Lower lobe of right lung (tissue), 2 donors: ENCODE results near the gene BBOX1. TPM values are rescaled to one million over a fixed set of nuclear protein-coding genes. Genes with fewer than 3 reads are reported as not detected.

Experiments
- ATAC-seq, 2 donors: fragments of 200-7000 bp; cut with Tn5 transposase; one replicate each; pipeline ENCODE4 v1.9.1; 2020 to 2022; ENCODE audit warnings: mild to moderate bottlenecking in 2 of 2, moderate library complexity in 2 of 2
- DNase-seq: peaks from one replicate; pipeline ENCODE4 v3.0.0-alpha.2; 2020
- H3K27ac ChIP-seq: fragments of 200-600 bp; one replicate; pipeline ENCODE4 v1.8.0; 2022
- H3K27me3 ChIP-seq: fragments of 200-600 bp; one replicate; pipeline ENCODE4 v1.8.0; 2022; ENCODE audit warnings: low read depth
- H3K36me3 ChIP-seq: fragments of 200-600 bp; one replicate; pipeline ENCODE4 v1.8.0; 2022; ENCODE audit warnings: mild to moderate bottlenecking
- H3K4me1 ChIP-seq: fragments of 200-600 bp; one replicate; pipeline ENCODE4 v1.8.0; 2022
- H3K4me3 ChIP-seq: fragments of 200-600 bp; one replicate; pipeline ENCODE4 v1.8.0; 2022; ENCODE audit warnings: mild to moderate bottlenecking
- H3K9me3 ChIP-seq: fragments of 200-600 bp; one replicate; pipeline ENCODE4 v1.8.0; 2022
- intact Hi-C: fragments of 100-400 bp; cut with DNase I; formaldehyde crosslinking; loops from one replicate; pipeline ENCODE4 v1.11.0; 2022
- total RNA-seq: library from RNA; stranded (reverse); fragmentation: NEBNext Ultra II Directional; extraction: Animal tissue kit (Norgen Biotek cat#: 25700); gene quantifications from one replicate; pipeline ENCODE4 v1.2.1, GENCODE V29; 2021
- TF ChIP-seq, protein P1 (sequence below): fragments of 200-600 bp; IDR thresholded peaks from one replicate; pipeline ENCODE4 v1.8.0; 2022; ENCODE audit warnings: antibody characterized with exemption, mild to moderate bottlenecking
- donor health status: DM: no; HTN: yes; CAD: no; lungs with severe emphysema.

The BBOX1 gene
- total RNA-seq, 1 donor from 2014 or later, result 0.38 TPM

- DNase-seq (no peak), ATAC-seq (no peak)
- intact Hi-C loops, result no loop called here
- H3K4me3 ChIP-seq, result no peak overlapping the region
- H3K36me3 ChIP-seq, result no peaks in the 10 kb centered on the region
- H3K9me3 ChIP-seq, result no peaks in the 10 kb centered on the region
- no peaks in the 10 kb centered on the region for H3K27me3 ChIP-seq
- TF ChIP-seq, protein P1, sequence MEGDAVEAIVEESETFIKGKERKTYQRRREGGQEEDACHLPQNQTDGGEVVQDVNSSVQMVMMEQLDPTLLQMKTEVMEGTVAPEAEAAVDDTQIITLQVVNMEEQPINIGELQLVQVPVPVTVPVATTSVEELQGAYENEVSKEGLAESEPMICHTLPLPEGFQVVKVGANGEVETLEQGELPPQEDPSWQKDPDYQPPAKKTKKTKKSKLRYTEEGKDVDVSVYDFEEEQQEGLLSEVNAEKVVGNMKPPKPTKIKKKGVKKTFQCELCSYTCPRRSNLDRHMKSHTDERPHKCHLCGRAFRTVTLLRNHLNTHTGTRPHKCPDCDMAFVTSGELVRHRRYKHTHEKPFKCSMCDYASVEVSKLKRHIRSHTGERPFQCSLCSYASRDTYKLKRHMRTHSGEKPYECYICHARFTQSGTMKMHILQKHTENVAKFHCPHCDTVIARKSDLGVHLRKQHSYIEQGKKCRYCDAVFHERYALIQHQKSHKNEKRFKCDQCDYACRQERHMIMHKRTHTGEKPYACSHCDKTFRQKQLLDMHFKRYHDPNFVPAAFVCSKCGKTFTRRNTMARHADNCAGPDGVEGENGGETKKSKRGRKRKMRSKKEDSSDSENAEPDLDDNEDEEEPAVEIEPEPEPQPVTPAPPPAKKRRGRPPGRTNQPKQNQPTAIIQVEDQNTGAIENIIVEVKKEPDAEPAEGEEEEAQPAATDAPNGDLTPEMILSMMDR, result no peak
- peaks cover 5% of the 10 kb centered on the region for H3K4me1 ChIP-seq
- no peak overlapping the region for H3K27ac ChIP-seq
Observed at GRCh38 chr11:27008811-27009535, 31.6 kb upstream of the BBOX1 start.

DNA sequence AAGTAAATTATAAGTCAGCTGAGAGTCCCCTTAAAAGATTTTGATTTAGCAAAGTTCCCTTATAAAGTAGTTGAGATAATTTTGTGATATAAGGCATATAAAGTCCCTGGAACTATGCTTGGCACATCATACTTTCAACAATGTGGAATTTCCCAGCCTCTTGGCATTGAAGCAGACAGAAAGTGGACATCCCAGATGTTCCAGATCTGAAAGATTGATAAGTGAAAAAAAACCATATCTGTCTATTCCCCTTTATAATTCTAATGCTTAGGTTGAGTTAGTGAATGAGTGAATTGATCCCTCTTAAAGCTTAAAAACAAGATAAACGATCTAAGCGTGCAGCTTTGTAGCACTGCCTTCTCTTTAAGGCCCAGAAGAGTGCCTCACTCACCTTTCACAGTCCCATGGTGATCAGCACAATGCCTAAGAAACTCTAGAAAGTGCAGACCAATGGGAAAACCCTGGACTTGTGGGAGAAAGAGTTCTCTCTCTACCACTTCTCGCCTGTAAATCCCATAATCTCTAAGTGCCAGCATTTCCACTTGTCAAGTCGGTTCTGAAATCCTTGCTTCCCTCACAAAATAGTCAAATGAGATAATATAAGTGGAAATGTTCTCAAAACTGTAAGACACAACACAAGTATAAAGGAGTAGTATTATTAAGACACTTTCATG is 28.9 kb upstream of the BBOX1 start:
- no peak for ATAC-seq
- H3K4me1 ChIP-seq, result peaks cover 5% of the 10 kb centered on the region
- intact Hi-C loops, result no loop called here

DNA sequence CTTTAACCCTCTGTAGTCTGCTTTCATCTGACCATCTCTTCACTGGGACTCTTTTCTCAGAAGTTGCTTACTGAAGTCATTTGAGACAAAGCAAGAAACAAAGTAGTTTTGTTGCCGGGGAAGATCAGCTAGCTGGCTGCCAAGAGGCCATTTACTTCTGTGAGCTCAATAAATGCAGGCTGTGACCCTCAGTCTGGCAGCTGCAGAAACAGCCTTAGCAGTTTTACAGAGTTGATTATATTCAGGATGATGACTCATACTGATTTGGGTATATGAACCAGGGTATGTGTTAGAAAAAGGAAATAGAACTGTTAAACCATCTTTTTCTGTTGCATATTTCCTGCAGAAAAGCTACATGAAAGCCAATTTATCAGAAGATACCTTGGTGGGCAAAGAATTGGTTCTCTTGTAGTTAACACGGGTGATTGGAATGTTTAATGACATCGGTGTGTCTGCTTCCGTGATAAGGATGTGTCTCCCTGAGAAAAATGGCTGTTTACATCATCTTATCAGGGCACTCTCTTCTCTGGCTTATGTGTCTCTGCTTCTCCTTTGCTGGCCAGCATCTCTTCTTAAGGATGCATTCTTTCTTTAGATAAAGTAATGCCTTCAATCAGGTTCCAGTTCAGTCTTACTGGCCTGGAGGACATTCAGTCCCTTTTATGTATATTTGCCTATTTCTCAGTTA is 28.2 kb upstream of the BBOX1 start:
- Histone ChIP-seq H3K4me3 (no peak overlapping the region), H3K36me3 (no peaks in the 10 kb centered on the region), H3K4me1 (peaks cover 5% of the 10 kb centered on the region), H3K9me3 (no peaks in the 10 kb centered on the region), H3K27ac (no peak overlapping the region), H3K27me3 (no peaks in the 10 kb centered on the region)
- intact Hi-C loops, result no loop called here
- TF ChIP-seq, protein P1, result no peak
- no peak for ATAC-seq
- DNase-seq, result no peak

More for the DNA sequence above, 28.9 kb upstream of the BBOX1 start:
- Histone ChIP-seq H3K36me3 (no peaks in the 10 kb centered on the region), H3K27me3 (no peaks in the 10 kb centered on the region), H3K27ac (no peak overlapping the region), H3K9me3 (no peaks in the 10 kb centered on the region), H3K4me3 (no peak overlapping the region)
- TF ChIP-seq, protein P1, result no peak
- no peak for DNase-seq

GRCh38 chr11:27013781-27014361 is 26.7 kb upstream of the BBOX1 start:
- no peaks in the 10 kb centered on the region for H3K9me3 ChIP-seq
- ATAC-seq (no peak), DNase-seq (no peak)
- H3K36me3 ChIP-seq, result no peaks in the 10 kb centered on the region
- H3K27ac ChIP-seq, result no peak overlapping the region
- H3K4me1 ChIP-seq, result peaks cover 5% of the 10 kb centered on the region
- H3K27me3 ChIP-seq, result no peaks in the 10 kb centered on the region
- intact Hi-C loops, result no loop called here
- H3K4me3 ChIP-seq, result no peak overlapping the region
- TF ChIP-seq, protein P1, result no peak

- ATAC-seq, result no peak
- Histone ChIP-seq H3K27ac (no peak overlapping the region), H3K4me1 (no peaks in the 10 kb centered on the region), H3K36me3 (no peaks in the 10 kb centered on the region), H3K4me3 (no peak overlapping the region), H3K9me3 (no peaks in the 10 kb centered on the region), H3K27me3 (no peaks in the 10 kb centered on the region)
- no peak for DNase-seq
- intact Hi-C loops, result no loop called here
- TF ChIP-seq, protein P1, result no peak
Observed at GRCh38 chr11:27018902-27019529, 21.6 kb upstream of the BBOX1 start.
